A673 (cell line): ENCODE data around the gene RRAGB.

ENCODE experiments used
- EZH2 ChIP-seq: fragments of 200-600 bp; sonication (generic); IDR thresholded peaks from 2 replicates; pipeline ENCODE4 v1.6.1; 2017; ENCODE audit warnings: borderline replicate concordance, low read depth, mild to moderate bottlenecking, mixed read lengths, antibody characterized with exemption, low read length; ENCODE audit not compliant: poor library complexity, severe bottlenecking
- TF ChIP-seq, protein P1 (sequence below): fragments of 300-800, 200-600 bp; sonication (generic); conservative IDR thresholded peaks from 2 replicates; pipeline ENCODE4 v1.5.1; 2017; ENCODE audit warnings: low read depth, mild to moderate bottlenecking, antibody characterized with exemption, low read length, moderate library complexity, mixed read lengths

DNA sequence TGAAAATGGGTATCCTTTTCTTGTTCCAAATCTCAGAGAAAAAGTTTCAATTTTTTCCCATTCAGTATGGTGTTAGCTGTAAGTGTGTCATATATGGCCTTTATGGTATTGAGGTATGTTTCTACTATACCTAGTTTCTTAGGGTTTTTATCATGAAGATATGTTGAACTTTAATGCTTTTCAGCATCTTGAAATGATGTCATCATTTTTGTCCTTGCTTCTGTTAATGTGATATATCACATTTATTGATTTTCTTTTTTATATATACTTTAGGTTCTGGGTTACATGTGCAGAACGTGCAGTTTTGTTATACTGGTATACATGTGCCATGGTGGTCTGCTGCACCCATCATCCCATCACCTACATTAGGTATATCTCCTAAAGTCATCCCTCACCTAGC, 49.5 kb upstream of the RRAGB start:
- TF ChIP-seq, protein P1, sequence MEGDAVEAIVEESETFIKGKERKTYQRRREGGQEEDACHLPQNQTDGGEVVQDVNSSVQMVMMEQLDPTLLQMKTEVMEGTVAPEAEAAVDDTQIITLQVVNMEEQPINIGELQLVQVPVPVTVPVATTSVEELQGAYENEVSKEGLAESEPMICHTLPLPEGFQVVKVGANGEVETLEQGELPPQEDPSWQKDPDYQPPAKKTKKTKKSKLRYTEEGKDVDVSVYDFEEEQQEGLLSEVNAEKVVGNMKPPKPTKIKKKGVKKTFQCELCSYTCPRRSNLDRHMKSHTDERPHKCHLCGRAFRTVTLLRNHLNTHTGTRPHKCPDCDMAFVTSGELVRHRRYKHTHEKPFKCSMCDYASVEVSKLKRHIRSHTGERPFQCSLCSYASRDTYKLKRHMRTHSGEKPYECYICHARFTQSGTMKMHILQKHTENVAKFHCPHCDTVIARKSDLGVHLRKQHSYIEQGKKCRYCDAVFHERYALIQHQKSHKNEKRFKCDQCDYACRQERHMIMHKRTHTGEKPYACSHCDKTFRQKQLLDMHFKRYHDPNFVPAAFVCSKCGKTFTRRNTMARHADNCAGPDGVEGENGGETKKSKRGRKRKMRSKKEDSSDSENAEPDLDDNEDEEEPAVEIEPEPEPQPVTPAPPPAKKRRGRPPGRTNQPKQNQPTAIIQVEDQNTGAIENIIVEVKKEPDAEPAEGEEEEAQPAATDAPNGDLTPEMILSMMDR, result no peak
- TF ChIP-seq EZH2, result no peak
